Thyroid gland (tissue), 4 donors: Measurements from ENCODE around the gene ERAS. TPM values are rescaled to one million over a fixed set of nuclear protein-coding genes. Genes with fewer than 3 reads are reported as not detected.

Experiments
- DNase-seq, 2 donors: peaks; one replicate each; pipeline ENCODE4 v3.0.0-alpha.2; 2019
- H3K27ac ChIP-seq, 3 donors: fragments of 200-600 bp; sonication (generic); 1 replicate in 2 of 3; 2 replicates in 1 of 3; pipeline ENCODE4 v1.5.1; 2016 to 2019; ENCODE audit warnings: mild to moderate bottlenecking in 1 of 3, moderate library complexity in 1 of 3
- H3K27me3 ChIP-seq: fragments of 200-600 bp; sonication (generic); one replicate; pipeline ENCODE4 v1.5.1; 2019
- H3K36me3 ChIP-seq, 2 donors: fragments of 200-600 bp; sonication (generic); one replicate each; pipeline ENCODE4 v1.5.1; 2016 to 2019
- H3K4me1 ChIP-seq, 2 donors: fragments of 200-600 bp; sonication (generic); one replicate each; pipeline ENCODE4 v1.5.1; 2017 to 2019
- H3K4me3 ChIP-seq, 3 donors: fragments of 200-600 bp; sonication (generic); replicated peaks in 1 of 3; 1 replicate in 2 of 3; 2 replicates in 1 of 3; pipeline ENCODE4 v1.5.1; 2016; ENCODE audit warnings: mild to moderate bottlenecking in 1 of 3
- H3K9me3 ChIP-seq: fragments of 200-600 bp; sonication (generic); one replicate; pipeline ENCODE4 v1.5.1; 2017
- POLR2A ChIP-seq, 2 donors: fragments of 450-650 bp; IDR thresholded peaks; one replicate each; pipeline ENCODE4 v1.6.1; 2017; ENCODE audit warnings: antibody characterized with exemption in 2 of 2, mild to moderate bottlenecking in 2 of 2, moderate library complexity in 1 of 2
- WGBS, 2 donors: methylation state at CpG; one replicate each; pipeline ENCODE4 v1.1.5; 2017; 5-methylcytosine and 5-hydroxymethylcytosine counted together
- intact Hi-C: fragments of 100-400 bp; cut with DNase I; formaldehyde crosslinking; loops from one replicate; pipeline ENCODE4 v1.15.1; 2023
- total RNA-seq, 4 donors: library from RNA; depleted of rRNA; stranded (reverse); fragments of >200 nt; gene quantifications; one replicate each; pipeline ENCODE4 v1.2.3, GENCODE V29; 2016
- TF ChIP-seq, protein P1 (sequence below), 6 experiments: fragments of 200-600 bp in 3 of 6; fragments of 450-650 bp in 3 of 6; sonication (generic) in 3 of 6; IDR thresholded peaks; one replicate each; pipeline ENCODE4 v1.5.1; 2016 to 2019; ENCODE audit warnings: antibody characterized with exemption in 6 of 6, mild to moderate bottlenecking in 2 of 6, inconsistent platforms in 1 of 6, moderate library complexity in 1 of 6

ERAS gene
- total RNA-seq, 4 donors from 2014 or later: not detected

DNA sequence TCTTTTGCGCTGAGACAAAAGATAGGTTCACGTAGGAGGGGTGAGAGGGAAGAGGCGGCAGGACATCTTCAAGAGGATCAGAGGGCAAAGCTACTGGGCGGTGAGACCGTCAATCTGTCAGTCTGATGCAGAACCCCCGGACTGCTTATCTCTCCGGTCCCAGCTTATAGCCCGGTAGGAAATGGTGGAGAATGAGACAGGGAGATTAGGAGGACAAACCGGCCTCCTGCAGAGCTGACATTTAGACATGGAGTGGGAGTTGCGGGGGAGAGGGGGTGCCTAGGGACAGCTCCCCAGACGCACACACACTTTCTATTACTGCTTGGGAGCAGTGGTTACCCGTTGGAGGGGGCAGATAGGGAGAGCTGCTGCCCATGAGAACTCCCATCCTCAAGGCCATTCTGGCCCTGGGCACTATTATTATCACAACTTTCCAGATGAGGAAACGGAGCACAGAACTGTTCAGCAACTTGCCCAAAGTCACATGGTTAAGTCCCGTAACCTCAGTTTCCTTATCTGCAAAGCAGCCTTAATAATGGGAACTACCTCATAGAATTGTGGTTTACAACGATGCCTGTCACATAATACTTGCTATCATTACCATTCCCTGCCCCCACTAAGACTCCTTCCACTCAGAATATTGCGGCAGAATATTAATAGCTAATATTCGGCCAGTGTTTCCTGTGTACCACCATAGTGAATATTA, 25.6 kb upstream of the ERAS start:
- TF ChIP-seq, protein P1, sequence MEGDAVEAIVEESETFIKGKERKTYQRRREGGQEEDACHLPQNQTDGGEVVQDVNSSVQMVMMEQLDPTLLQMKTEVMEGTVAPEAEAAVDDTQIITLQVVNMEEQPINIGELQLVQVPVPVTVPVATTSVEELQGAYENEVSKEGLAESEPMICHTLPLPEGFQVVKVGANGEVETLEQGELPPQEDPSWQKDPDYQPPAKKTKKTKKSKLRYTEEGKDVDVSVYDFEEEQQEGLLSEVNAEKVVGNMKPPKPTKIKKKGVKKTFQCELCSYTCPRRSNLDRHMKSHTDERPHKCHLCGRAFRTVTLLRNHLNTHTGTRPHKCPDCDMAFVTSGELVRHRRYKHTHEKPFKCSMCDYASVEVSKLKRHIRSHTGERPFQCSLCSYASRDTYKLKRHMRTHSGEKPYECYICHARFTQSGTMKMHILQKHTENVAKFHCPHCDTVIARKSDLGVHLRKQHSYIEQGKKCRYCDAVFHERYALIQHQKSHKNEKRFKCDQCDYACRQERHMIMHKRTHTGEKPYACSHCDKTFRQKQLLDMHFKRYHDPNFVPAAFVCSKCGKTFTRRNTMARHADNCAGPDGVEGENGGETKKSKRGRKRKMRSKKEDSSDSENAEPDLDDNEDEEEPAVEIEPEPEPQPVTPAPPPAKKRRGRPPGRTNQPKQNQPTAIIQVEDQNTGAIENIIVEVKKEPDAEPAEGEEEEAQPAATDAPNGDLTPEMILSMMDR (IDR thresholded peaks at IDR 0.05): no peak
- TF ChIP-seq POLR2A (IDR thresholded peaks at IDR 0.05): no peak
- peak overlapping the region; percentile 70 to 88 (median 87) for H3K27ac ChIP-seq
- H3K9me3 ChIP-seq: no peaks in the 10 kb centered on the region
- no peaks in the 10 kb centered on the region for H3K27me3 ChIP-seq
- peaks cover 0 to 4% of the 10 kb centered on the region in 2 donors for H3K4me1 ChIP-seq
- intact Hi-C loops: no loop called here
- no peaks in the 10 kb centered on the region for H3K36me3 ChIP-seq
- H3K4me3 ChIP-seq: peak overlapping the region; percentile 39 to 53 (median 52)
- DNase-seq: no peak
- 28 to 30% methylated on average over 14 to 16 of the region's 17 CpGs for WGBS, 2 donors

DNA sequence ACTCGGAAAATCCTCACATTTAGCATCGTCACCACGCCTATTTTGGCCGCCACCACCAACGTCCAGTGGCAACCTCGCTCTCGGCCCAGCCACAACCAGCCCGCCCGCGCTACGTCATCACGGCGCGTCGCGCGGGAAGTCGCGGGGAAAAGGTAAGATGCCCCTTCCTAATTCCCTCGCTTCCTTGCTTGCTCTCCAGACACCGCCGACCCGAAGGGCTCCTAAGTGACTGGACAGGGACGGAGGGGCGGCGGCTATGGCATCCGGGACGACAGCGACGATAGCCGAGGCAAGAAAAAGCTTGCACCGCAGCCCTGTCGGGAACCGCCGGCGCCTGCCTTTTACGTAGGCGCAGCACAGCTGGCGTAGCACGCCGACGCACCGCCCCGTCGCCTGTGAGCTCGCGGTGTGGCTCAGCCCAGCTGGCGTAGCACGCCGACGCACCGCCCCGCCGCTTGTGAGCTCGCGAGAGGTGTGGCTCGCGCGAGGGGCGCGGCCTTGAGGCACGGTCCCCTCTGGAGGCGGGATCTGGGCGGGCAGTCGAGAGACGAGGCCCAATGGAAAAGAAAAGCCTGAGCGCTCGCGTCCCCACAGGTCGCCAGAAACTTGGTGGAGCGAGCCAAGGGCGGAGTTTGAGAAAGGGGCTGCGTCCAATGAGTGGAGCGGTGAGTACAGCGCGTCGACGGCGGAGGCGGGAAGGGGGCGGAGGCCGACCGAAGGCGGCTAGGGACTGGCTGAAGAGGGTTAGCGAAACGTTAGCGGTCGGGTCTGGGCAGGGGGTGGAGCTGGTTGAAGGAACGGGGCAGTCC, 24.8 kb upstream of the ERAS start, which contains the start of gene HDAC6:
Gene HDAC6 (plus strand): TSS at position 788 of the 809 bp plus-strand sequence. CDS start 626 bp downstream, outside the sequence.
- intact Hi-C loops: no loop called here
- Histone ChIP-seq H3K27ac (peak within 1 kb of the TSS; percentile 81 to 97 (median 88)), H3K27me3 (no peaks in the 10 kb centered on the region), H3K9me3 (no peaks in the 10 kb centered on the region), H3K36me3 (no peaks in the 10 kb centered on the region), H3K4me3 (peak within 1 kb of the TSS; percentile 39 to 53 (median 52)), H3K4me1 (peaks cover 0 to 4% of the 10 kb centered on the region in 2 donors)
- peak; percentile 97 for DNase-seq
- WGBS, 2 donors: 0 to 1% methylated on average over 19 to 37 of the region's 89 CpGs
- TF ChIP-seq, protein P1 (IDR thresholded peaks at IDR 0.05): no peak
- peak in 1 of 2 donors; percentile 53 for TF ChIP-seq POLR2A (IDR thresholded peaks at IDR 0.05)

DNA sequence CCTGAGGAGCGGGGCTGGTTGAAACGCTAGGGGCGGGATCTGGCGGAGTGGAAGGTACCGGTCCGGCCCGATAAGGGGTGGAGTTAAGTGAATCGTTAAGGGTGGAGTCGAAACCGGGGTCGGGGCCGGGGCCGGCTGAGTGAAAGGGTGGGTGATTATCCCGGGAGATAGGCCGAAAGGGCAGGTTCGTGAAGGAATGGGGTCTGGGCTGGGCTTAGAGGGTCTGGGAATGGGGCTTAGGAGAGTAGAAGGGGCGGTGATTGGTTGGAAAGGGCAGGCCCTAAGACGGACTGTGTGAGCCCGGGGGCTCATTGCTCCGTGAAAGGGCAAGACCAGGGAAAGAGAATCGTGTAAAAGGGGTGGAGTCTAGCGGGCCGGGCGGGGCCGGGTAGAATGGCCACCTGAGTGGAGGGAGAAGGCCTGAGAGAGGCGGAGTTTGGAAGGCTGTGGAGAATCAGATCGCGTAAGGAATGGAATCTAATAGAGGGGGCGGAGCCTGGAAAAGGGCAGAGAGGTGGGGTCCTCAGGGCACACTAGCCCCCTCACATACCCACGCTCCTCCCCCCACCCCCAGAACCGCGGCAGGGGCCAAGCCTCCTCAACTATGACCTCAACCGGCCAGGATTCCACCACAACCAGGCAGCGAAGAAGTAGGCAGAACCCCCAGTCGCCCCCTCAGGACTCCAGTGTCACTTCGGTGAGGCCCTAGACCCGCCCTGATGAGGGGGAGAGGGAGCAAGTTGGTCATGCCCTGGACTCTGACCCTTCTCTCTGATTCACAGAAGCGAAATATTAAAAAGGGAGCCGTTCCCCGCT, 24.0 kb upstream of the ERAS start:
- Histone ChIP-seq H3K27me3 (no peaks in the 10 kb centered on the region), H3K4me3 (peak overlapping the region in 2 of 3 donors; percentile 23 to 34), H3K27ac (peak overlapping the region; percentile 81 to 97 (median 86)), H3K4me1 (peaks cover 0 to 4% of the 10 kb centered on the region in 2 donors), H3K9me3 (no peaks in the 10 kb centered on the region), H3K36me3 (no peaks in the 10 kb centered on the region)
- peak; percentile 90 to 91 for DNase-seq
- intact Hi-C loops: no loop called here
- WGBS, 2 donors: 2 to 4% methylated on average over 33 to 38 of the region's 40 CpGs
- TF ChIP-seq POLR2A (IDR thresholded peaks at IDR 0.05): peak in 1 of 2 donors; percentile 68
- TF ChIP-seq, protein P1 (IDR thresholded peaks at IDR 0.05): no peak

DNA sequence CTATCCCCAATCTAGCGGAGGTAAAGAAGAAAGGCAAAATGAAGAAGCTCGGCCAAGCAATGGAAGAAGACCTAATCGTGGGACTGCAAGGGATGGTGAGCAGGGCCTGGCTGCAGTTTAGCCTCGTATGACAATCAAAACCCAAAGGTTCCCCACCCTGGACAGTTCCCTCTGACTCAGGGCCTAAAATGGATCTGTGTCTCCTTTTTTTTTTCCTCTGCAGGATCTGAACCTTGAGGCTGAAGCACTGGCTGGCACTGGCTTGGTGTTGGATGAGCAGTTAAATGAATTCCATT, 23.5 kb upstream of the ERAS start:
- no peak for TF ChIP-seq POLR2A (IDR thresholded peaks at IDR 0.05)
- TF ChIP-seq, protein P1 (IDR thresholded peaks at IDR 0.05): no peak
- WGBS, 2 donors: 35 to 38% methylated on average over 4 of the region's 4 CpGs
- Histone ChIP-seq H3K27me3 (no peaks in the 10 kb centered on the region), H3K4me1 (peaks cover 0 to 4% of the 10 kb centered on the region in 2 donors), H3K4me3 (peak overlapping the region in 1 of 3 donors; percentile 34), H3K36me3 (no peaks in the 10 kb centered on the region), H3K27ac (peak overlapping the region in 1 of 3 donors; percentile 86), H3K9me3 (no peaks in the 10 kb centered on the region)
- intact Hi-C loops: no loop called here
- DNase-seq: no peak
